Esophagus muscularis mucosa (tissue), 3 donors: ENCODE data around the gene RASAL2.

Experiments used
- POLR2A ChIP-seq: fragments of 450-650 bp; IDR thresholded peaks from one replicate; pipeline ENCODE4 v1.6.1; 2017; ENCODE audit warnings: antibody characterized with exemption, moderate library complexity, mild to moderate bottlenecking, low read depth
- POLR2AphosphoS5 ChIP-seq, 2 donors: sonication (generic); formaldehyde crosslinking; IDR thresholded peaks; one replicate each; pipeline ENCODE4 v1.6.1; 2017; ENCODE audit warnings: antibody characterized with exemption in 2 of 2
- TF ChIP-seq, protein P1 (sequence below), 3 experiments: fragments of 200-600 bp in 2 of 3; fragments of 450-650 bp in 1 of 3; sonication (generic) in 2 of 3; IDR thresholded peaks; one replicate each; pipeline ENCODE4 v1.5.1; 2017 to 2019; ENCODE audit warnings: antibody characterized with exemption in 3 of 3, mild to moderate bottlenecking in 2 of 3, moderate library complexity in 1 of 3

DNA sequence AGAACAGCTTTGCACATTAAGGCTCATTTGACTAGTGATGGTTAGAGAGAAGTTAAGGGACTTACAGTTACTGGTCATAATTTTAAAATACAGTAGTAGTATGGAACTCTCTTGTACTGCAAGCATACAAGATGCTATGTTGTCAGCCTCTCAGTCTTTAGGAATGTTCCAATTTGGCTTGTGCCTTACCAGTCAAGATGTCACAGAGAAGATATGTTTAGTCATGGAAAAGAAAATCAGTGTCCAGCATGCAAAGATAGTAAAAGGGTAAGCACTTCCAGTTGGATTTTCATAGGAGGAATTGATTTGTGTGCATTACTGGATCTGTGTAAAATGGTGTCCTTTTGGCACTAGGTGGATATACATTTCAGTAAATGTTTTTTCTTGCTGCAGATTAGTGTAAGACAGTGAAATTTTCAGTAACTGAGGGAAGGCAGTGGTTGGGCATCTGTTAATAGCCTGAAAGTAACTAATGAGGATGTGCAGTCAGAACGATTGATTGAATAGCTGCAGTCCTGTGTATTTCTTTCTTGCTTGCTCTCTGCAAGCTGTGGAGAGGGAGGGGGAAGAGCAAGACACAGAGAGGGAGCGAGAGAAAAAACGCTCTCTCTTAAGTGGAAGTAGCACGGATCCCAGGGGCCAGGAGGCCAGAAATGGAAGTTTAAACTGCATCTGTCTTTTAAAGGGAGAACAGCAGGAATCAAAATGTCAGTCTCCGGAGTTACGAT, 294.7 kb downstream of the RASAL2 start:
- TF ChIP-seq, protein P1, sequence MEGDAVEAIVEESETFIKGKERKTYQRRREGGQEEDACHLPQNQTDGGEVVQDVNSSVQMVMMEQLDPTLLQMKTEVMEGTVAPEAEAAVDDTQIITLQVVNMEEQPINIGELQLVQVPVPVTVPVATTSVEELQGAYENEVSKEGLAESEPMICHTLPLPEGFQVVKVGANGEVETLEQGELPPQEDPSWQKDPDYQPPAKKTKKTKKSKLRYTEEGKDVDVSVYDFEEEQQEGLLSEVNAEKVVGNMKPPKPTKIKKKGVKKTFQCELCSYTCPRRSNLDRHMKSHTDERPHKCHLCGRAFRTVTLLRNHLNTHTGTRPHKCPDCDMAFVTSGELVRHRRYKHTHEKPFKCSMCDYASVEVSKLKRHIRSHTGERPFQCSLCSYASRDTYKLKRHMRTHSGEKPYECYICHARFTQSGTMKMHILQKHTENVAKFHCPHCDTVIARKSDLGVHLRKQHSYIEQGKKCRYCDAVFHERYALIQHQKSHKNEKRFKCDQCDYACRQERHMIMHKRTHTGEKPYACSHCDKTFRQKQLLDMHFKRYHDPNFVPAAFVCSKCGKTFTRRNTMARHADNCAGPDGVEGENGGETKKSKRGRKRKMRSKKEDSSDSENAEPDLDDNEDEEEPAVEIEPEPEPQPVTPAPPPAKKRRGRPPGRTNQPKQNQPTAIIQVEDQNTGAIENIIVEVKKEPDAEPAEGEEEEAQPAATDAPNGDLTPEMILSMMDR (IDR thresholded peaks at IDR 0.05): no peak
- no peak for TF ChIP-seq POLR2AphosphoS5 (IDR thresholded peaks at IDR 0.05)
- TF ChIP-seq POLR2A: no peak
